ENCODE results near the gene C19orf53. TPM values are rescaled to one million over a fixed set of nuclear protein-coding genes. Genes with fewer than 3 reads are reported as not detected.

C19orf53 gene
- total and polyA plus RNA-seq, 9 of the 15 experiments (the other 6 are each of a cell fraction or from before 2014, with no cell fraction given), result 98.5 to 441 (median 164) TPM

GRCh38 chr19:13794757-13795589 is 20.7 kb downstream of the C19orf53 start, which contains the start of gene ZSWIM4 (continued):
- peak; percentile 99 for TF ChIP-seq ASH1L (IDR thresholded peaks at IDR 0.05; ENCODE audit: borderline replicate concordance, low read depth, partially characterized antibody)
- TF ChIP-seq JUND (IDR thresholded peaks at IDR 0.05; ENCODE audit: borderline replicate concordance, low read depth, low read length), result 0 out of 2 replicates have a peak, but pooled peaks have one; percentile 9
- no peak for TF ChIP-seq JUND (tag; IDR thresholded peaks at IDR 0.05; ENCODE audit: borderline replicate concordance, low read depth, low read length)
- peak; percentile 76; the same call in 1 of the 2 replicates for TF ChIP-seq FOXP1 (CRISPR knock-in tag; IDR thresholded peaks at IDR 0.05)
- TF ChIP-seq UBTF (IDR thresholded peaks at IDR 0.05; ENCODE audit: borderline replicate concordance in 1 of 2, low read depth in 2 of 2, low read length in 2 of 2), result peak in 1 of 2 experiments; percentile 40; a peak in 1 of 4 replicates
- peak; percentile 24; the same call in 1 of the 2 replicates for TF ChIP-seq SMARCE1 (IDR thresholded peaks at IDR 0.05)
- TF ChIP-seq RBM25 (IDR thresholded peaks at IDR 0.05; ENCODE audit: low read depth, low read length, severe bottlenecking), result peak; percentile 98
- TF ChIP-seq ZBTB49 (CRISPR knock-in tag; IDR thresholded peaks at IDR 0.05; ENCODE audit: borderline replicate concordance), result no peak
- TF ChIP-seq ID3 (CRISPR knock-in tag; IDR thresholded peaks at IDR 0.05), result no peak
- peak; percentile 39; the same call in 1 of the 2 replicates for TF ChIP-seq ID3 (tag; IDR thresholded peaks at IDR 0.05)
- no peak for TF ChIP-seq PTTG1 (tag; IDR thresholded peaks at IDR 0.05; ENCODE audit: low read depth)
- TF ChIP-seq ZFX (CRISPR knock-in tag; IDR thresholded peaks at IDR 0.05), result peak; percentile 39
- no peak for TF ChIP-seq POLR3G (IDR thresholded peaks at IDR 0.05; ENCODE audit: extremely low read depth, insufficient read length, insufficient replicate concordance)
- no peak for TF ChIP-seq THRB (CRISPR knock-in tag; conservative IDR thresholded peaks at IDR 0.05)
- no peak for TF ChIP-seq RFX1 (IDR thresholded peaks at IDR 0.05)
- TF ChIP-seq ZNF717 (CRISPR knock-in tag; IDR thresholded peaks at IDR 0.05), result no peak
- peak; percentile 96 for TF ChIP-seq CBX1 (IDR thresholded peaks at IDR 0.05; ENCODE audit: low read depth)
- peak in 2 of 3 experiments; percentile 43 to 60 for TF ChIP-seq YY1 (IDR thresholded peaks at IDR 0.05; ENCODE audit: borderline replicate concordance in 1 of 3, control insufficient read depth in 1 of 3, extremely low read depth in 1 of 3, insufficient read depth in 3 of 3, insufficient read length in 1 of 3, insufficient replicate concordance in 2 of 3, low read depth in 1 of 3, low read length in 2 of 3)

Data from K562 (cell line).